Measurements from ENCODE around the gene HSPA12B.
A peak's percentile ranks its signal among the peaks of the same experiment; 100 is the strongest.
"Not testable (repeated sequence)": the region's sequence is repeated elsewhere in the genome, so short reads cannot be mapped to it uniquely, and the experiment has no call there.

HSPA12B gene

DNA sequence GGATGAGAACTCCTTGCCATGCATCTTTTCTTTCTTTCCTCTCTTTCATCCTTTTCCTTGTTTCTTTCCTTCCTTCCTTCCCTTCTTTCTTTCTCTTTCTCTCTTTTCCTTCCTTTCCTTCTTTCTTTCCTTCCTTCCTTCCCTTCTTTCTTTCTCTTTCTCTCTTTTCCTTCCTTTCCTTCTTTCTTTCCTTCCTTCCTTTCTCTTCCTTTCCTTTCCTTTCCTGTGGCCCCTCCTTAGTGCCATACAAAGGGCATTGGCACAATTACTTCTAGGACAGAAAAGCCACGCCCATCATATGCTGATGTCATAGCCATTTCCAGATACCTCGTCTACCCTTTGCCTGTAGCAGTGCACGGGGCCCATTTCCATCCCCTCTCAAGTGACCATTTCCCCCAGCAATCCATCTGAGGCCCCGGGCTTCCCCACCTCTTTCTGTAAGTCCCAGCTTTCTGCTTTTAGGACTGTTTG, 56.2 kb downstream of the HSPA12B start:
- no peak for DNase-seq

DNA sequence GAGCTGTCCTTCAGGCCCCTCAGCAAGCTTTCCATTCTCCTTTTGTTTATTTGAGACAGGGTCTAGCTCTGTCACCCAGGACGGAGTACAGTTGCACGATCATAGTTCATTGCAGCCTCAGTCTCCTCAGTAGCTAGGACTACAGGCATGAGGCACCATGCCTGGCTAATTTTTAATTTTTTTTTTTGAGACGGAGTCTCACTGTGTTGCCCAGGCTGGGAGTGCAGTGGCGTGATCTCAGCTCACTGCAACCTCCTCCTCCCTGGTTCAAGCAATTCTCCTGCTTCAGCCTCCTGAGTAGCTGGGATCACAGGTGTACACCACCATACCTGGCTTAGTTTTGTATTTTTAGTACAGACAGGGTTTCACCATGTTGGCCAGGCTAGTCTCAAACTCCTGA, 56.7 kb downstream of the HSPA12B start:
- DNase-seq = not testable (repeated sequence)

DNA sequence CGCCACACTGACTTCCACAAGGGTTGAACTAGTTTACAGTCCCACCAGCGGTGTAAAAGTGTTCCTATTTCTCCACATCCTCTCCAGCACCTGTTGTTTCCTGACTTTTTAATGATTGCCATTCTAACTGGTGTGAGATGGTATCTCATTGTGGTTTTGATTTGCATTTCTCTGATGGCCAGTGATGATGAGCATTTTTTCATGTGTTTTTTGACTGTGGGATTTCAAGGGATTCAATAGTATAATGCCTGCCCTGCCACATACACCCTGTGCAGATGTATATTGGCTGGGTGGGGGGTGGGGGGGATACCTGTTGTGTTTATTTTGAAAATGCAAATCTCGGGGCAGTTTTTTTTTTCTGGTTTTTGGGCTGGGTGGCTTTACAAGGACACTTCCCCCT, 61.7 kb downstream of the HSPA12B start:
- DNase-seq = not testable (repeated sequence)

DNA sequence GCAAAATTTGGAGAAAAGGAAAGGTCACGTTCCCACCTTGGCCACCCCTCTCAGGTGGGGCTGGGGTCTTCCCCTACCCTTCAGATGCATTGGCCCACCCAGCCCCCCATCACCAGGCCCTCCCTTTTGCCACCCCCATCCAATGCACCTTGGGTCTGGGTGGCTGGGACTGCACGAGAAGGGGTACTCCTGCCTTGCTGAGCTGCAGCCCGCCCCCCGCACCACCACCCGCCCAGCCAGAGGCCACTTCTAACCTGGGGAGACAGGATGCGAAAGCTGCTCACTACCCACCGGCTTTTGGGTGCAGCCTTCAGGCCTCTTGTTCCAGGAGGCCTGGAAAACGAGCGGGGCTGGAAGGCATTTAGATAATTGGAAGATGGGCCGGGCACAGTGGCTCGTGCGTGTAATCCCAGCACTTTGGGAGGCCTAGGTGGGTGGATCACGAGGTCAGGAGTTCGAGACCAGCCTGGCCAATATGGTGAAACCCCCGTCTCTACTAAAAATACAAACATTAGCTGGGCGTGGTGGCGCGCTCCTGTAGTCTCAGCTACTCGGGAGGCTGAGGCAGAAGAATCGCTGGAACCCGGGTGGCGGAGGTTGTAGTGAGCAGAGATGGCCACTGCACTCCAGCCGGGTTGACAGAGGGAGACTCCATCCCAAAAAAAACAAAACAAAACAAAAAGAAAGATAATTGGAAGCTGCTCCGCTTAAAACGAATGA, 62.4 kb downstream of the HSPA12B start:
- DNase-seq = no peak

DNA sequence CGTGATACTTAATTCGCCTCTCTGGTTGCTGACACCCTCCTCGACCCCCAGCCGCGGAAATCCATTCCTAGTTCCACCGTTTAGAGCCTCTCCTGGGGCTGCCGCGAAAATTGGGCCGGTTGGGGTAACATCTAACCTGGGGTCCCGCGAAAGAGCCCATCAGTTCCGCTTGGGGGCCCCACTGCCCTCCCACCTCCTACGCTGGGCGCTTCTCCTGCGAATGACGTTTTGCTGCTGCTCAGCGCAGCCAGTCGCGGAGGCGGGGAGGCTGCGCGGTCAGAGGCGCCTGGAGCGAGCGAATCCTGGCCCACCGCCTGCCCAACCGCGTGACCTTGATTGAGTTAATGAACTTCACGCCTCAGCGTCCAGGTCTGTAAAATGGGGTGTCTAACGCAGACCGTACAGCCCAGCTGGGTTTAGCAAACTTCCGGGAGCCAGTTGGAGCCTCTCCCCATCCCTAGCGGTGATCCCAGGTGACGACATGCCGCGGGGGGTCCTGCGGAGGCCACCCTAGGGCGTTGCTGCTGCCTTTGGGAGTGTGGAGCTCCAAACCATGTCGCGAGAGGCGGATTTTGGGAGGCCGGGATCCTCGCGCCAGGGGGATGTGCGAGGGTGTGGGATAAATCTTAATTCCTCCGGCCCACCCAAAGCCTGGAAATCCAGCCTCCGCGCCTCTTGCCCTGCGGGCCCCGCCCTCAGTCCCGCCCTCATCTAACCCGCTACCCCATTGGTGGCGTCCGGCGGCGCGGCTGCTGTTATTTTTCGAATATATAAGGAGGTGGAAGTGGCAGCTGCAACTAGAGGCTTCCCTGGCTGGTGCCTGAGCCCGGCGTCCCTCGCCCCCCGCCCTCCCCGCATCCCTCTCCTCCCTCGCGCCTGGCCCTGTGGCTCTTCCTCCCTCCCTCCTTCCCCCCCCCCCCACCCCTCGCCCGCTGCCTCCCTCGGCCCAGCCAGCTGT, 63.3 kb downstream of the HSPA12B start, which contains the start of gene CDC25B:
Gene CDC25B, plus strand, starts transcription at position 800 of the 958 bp plus-strand sequence. CDS start 222 bp downstream, outside the sequence.
- DNase-seq = peak; percentile 91

DNA sequence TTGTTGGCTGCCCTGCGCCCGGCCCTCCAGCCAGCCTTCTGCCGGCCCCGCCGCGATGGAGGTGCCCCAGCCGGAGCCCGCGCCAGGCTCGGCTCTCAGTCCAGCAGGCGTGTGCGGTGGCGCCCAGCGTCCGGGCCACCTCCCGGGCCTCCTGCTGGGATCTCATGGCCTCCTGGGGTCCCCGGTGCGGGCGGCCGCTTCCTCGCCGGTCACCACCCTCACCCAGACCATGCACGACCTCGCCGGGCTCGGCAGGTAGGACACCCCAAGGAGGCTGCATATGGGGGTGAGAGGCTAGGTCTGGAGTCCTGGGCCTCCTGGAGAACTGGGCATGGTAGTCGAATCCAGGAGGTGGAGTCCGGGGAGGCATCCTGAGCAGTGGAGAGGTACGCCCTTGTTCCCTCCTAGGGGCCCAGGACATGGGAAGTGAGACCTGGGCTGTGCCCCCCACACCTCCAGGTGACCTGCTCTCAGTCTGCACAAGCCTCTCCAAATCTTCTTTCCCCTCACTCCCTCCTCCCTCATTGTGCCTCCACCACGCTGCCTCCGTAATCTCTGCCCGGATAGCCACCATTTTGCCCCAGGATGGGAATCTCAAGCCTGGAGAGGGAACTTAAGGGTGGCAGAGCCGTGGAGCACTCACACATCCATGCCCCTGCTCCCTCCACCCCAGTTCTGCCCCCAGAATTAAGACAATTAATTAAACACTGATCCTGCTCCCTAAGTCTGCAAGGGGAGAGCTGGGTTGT, 64.2 kb downstream of the HSPA12B start:
- DNase-seq = no peak

DNA sequence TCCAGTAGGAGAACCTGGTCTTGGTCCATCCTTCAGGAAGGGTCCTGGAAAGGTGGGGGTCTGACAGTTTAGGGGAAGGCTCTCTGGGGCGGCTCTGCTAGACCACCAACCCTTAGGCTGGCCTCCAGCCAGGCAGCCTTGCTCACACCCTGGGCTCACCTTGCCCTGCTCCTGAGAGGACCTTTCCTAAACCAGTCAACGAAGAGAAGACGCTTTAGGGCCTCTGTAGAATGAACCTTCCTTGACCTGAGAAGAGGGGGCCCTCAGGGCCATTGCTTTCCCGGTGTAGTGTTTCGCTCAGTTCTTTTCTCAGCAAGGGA, 64.7 kb downstream of the HSPA12B start:
- no peak for DNase-seq

DNA sequence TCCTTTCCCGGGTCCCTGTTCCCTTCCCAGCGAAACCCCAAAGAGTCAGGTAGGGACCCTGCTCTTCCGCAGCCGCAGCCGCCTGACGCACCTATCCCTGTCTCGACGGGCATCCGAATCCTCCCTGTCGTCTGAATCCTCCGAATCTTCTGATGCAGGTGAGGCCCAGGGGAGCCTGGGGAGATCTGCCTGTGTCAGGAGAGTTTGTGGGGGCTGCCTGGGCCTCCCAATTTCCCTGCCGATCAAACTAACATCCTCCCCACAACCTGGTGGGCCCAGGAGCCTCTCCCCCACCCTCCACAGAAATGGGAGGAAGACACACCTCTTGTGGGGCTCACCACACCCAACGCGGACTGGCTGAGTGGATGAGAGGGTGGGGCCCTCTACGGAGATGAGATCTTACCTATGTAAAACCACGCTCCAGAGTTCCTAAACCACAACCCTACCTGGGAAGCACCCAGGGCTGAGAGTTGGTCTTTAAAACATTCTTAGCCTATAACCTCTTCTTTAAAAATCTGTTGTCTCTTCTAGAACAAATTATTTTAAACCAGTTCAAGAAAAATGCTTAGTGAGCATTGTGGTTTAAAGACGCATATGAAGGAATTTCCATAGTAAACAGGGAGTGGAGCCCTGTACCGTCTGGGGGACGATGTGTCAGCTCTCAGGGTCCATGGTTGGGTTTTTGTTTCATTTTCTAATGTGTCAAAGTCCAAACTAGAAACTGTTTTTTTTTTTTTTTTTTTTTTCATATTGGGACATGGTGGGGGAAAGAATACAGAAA, 65.3 kb downstream of the HSPA12B start:
- DNase-seq = peak; percentile 86

DNA sequence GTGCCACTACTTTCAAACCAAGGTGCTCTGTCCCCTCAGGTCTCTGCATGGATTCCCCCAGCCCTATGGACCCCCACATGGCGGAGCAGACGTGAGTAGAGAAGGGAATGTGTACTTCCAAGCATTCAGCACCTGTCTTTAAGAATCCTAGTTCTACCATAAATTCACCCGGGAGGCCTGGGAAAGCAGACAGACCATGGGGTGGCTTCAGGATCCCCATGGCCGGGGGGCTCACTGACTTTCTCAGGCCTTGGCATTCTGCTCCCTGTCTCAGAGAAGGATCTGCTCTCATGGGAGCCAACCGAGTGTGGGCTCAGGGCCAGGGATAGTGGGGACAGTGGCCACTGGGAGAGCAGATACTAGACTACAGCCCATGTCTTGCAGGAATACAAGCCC, 65.9 kb downstream of the HSPA12B start:
- DNase-seq = no peak

DNA sequence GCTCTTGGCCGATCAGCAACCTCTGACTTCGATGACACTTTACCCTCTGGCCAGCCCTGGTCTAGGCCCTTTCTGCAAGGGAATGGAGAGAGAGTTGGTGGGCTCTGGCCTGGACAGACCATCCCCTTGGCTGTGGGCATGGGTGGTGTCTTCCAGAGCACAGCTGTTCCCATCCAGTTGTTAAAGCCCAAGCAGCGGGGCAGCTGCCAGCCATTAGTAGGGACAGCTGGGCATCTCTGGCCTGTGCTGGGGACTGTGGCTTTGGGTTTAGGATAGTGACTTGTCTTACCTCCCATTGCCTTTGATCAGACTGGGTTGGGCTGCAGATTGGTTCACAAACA, 66.4 kb downstream of the HSPA12B start:
- DNase-seq = no peak

DNA sequence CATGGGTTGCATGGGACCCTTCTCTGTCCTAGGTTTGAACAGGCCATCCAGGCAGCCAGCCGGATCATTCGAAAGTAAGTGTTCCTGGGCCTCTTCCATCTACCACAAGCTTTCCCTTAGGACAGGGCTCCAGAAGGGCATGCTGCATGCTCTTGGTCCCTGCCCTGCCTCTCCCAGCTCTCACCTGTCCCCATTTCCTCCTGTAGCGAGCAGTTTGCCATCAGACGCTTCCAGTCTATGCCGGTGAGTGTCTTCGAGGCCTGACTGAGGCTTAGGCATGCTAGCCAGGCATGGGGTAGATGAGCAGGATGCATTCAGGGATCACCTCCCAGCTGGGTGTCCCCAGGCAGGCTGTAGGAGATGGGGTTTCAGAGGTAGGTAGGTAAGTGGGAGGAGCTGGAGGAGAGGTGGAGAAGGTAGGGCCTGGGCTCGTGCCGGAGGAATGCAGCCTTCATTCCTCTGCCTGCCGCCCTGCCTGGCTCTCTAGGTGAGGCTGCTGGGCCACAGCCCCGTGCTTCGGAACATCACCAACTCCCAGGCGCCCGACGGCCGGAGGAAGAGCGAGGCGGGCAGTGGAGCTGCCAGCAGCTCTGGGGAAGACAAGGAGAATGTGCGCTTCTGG, 67.9 kb downstream of the HSPA12B start:
- DNase-seq = no peak

DNA sequence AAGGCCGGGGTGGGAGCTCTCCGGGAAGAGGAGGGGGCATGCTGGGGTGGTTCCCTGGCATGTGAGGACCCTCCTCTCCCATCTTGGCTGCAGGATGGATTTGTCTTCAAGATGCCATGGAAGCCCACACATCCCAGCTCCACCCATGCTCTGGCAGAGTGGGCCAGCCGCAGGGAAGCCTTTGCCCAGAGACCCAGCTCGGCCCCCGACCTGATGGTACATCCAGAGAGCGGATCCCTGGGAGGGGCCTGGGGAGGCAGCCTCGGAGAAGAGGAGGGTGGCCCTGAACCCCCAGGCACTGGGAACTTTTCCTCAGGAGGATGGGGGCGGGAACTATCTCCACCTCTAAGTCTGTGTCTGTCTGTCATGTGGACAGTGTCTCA, 68.4 kb downstream of the HSPA12B start:
- DNase-seq = no peak

DNA sequence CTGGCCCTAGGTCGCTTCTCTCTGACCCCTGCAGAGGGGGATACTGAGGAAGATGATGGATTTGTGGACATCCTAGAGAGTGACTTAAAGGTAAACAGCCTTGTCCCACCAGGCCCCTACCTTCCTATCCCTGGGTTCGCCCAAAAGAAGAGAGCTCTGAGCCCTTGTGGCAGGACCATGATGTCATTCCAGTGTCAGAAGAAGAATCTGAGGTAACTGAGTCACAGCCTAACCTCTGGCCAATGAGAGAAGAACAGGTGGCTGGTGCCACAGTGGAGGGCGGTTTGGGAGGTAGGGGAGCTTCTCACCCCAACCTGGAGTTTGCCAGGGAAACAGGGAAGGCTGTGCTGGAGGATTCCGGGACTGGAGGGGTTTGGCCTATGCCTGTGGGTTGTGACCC, 68.8 kb downstream of the HSPA12B start:
- no peak for DNase-seq

DNA sequence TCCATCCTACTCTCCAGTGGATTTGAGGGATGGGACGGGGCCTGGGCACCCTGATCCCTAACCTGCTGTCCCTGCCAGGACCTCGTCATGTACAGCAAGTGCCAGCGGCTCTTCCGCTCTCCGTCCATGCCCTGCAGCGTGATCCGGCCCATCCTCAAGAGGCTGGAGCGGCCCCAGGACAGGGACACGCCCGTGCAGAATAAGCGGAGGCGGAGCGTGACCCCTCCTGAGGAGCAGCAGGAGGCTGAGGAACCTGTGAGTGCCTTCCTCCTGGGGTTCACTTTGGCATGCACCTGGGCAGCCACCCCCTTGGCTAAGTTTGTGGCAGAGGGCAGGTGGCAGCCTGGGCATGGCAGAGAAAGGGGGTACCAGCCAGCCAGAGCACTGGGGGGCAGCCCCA, 69.4 kb downstream of the HSPA12B start:
- no peak for DNase-seq
